T-cell (primary cell): Measurements from ENCODE around the gene OAS1. TPM values are rescaled to one million over a fixed set of nuclear protein-coding genes. Genes with fewer than 3 reads are reported as not detected.
A peak's percentile ranks its signal among the peaks of the same experiment; 100 is the strongest.
"Not testable (repeated sequence)": the region's sequence is repeated elsewhere in the genome, so short reads cannot be mapped to it uniquely, and the experiment has no call there.

Experiments
- ATAC-seq, 4 experiments: fragments of 200-7000 bp in 3 of 4; fragments of 150-1000 bp in 1 of 4; cut with Tn5 transposase; replicated peaks in 1 of 4; 1 replicate in 3 of 4; 2 replicates in 1 of 4; pipeline ENCODE4 v1.10.0; 2021; ENCODE audit warnings: moderate library complexity in 3 of 4, mild to moderate bottlenecking in 2 of 4, moderate number of reproducible peaks in 1 of 4
- CTCF ChIA-PET, 2 donors: fragments of 300-600 bp; sonication (Branson Sonifier 250); formaldehyde crosslinking; loops; one replicate each; lab custom pipeline; 2022; ENCODE audit warnings: antibody characterized with exemption in 2 of 2; lab: Charles Lee
- POLR2A ChIA-PET, 2 donors: fragments of 300-600 bp; sonication (Branson Sonifier 250); formaldehyde crosslinking; loops; one replicate each; lab custom pipeline; 2022; ENCODE audit warnings: antibody characterized with exemption in 2 of 2; lab: Charles Lee
- DNase-seq, 35 experiments: peaks; one replicate each; pipeline versions ENCODE4 v3.0.0 to v3.0.0-alpha.2; 2013 to 2023
- H3K27ac ChIP-seq: one replicate; pipeline ENCODE4 v1.5.1; 2013; ENCODE audit warnings: low read length
- H3K27me3 ChIP-seq, 2 experiments: replicated peaks in 1 of 2; 1 replicate in 1 of 2; 2 replicates in 1 of 2; pipeline versions ENCODE4 v1.6.1 to v1.7.0; 2013; ENCODE audit warnings: low read length in 1 of 2, mixed read lengths in 1 of 2; ENCODE audit not compliant: control insufficient read depth in 2 of 2, insufficient read depth in 2 of 2; ENCODE audit errors: extremely low read depth in 1 of 2
- H3K36me3 ChIP-seq, 2 donors: 1 replicate in 1 of 2; 2 replicates in 1 of 2; pipeline versions ENCODE4 v1.6.1 to v1.7.0; 2013; ENCODE audit warnings: low read length in 1 of 2; ENCODE audit not compliant: control insufficient read depth in 2 of 2, insufficient read depth in 1 of 2; ENCODE audit errors: extremely low read depth in 1 of 2
- H3K4me1 ChIP-seq, 2 experiments: 1 replicate in 1 of 2; 2 replicates in 1 of 2; pipeline versions ENCODE4 v1.6.1 to v1.7.0; 2013; ENCODE audit warnings: low read length in 2 of 2, mixed read lengths in 1 of 2; ENCODE audit not compliant: insufficient read depth in 2 of 2, control insufficient read depth in 1 of 2; ENCODE audit errors: extremely low read depth in 1 of 2
- H3K4me3 ChIP-seq, 2 donors: 1 replicate in 1 of 2; 2 replicates in 1 of 2; pipeline versions ENCODE4 v1.5.1 to v1.7.0; 2013; ENCODE audit warnings: mild to moderate bottlenecking in 2 of 2, low read length in 1 of 2, moderate library complexity in 1 of 2; ENCODE audit not compliant: control insufficient read depth in 1 of 2; ENCODE audit errors: extremely low read depth in 1 of 2
- H3K9me3 ChIP-seq: 2 replicates; pipeline ENCODE4 v1.7.0; 2013
- H3K27ac Mint-ChIP-seq, 2 donors: one replicate each; pipeline ENCODE4 v1.8.0; 2020 to 2021; ENCODE audit warnings: mild to moderate bottlenecking in 2 of 2, mixed read lengths in 2 of 2
- H3K27me3 Mint-ChIP-seq, 2 donors: one replicate each; pipeline ENCODE4 v1.8.0; 2021 to 2022; ENCODE audit warnings: mixed read lengths in 2 of 2
- H3K36me3 Mint-ChIP-seq: one replicate; pipeline ENCODE4 v1.8.0; 2021; ENCODE audit warnings: mixed read lengths
- H3K4me1 Mint-ChIP-seq, 3 donors: one replicate each; pipeline ENCODE4 v1.8.0; 2020 to 2022; ENCODE audit warnings: mixed read lengths in 3 of 3, mild to moderate bottlenecking in 1 of 3
- H3K4me3 Mint-ChIP-seq, 3 donors: one replicate each; pipeline ENCODE4 v1.8.0; 2020 to 2022; ENCODE audit warnings: mild to moderate bottlenecking in 3 of 3, mixed read lengths in 3 of 3, moderate library complexity in 3 of 3
- H3K9me3 Mint-ChIP-seq, 3 donors: one replicate each; pipeline ENCODE4 v1.8.0; 2020 to 2022; ENCODE audit warnings: mixed read lengths in 3 of 3
- WGBS: methylation state at CpG from one replicate; pipeline ENCODE4 v1.1.5; 2013; ENCODE audit warnings: missing lambda C conversion rate; ENCODE audit not compliant: insufficient coverage; 5-methylcytosine and 5-hydroxymethylcytosine counted together
- total RNA-seq, 35 experiments: library from RNA in 6 of 35; stranded (reverse) in 6 of 35; fragments of 120-200 nt in 1 of 35; gene quantifications; one replicate each; pipeline versions ENCODE4 v1.2.1 to v1.2.4 and lab custom pipeline; 2013 to 2026

The OAS1 gene
- total RNA-seq, 5 donors from 2014 or later (not counting 1 experiment from before 2014, with no cell fraction given), result 8.5 to 22.9 (median 11.4) TPM

- POLR2A ChIA-PET, H3K4me3 Mint-ChIP-seq: not testable (repeated sequence)
- 100% methylated on average over 2 of the region's 2 CpGs for WGBS
Observed at GRCh38 chr12:112913888-112914287, 7.1 kb downstream of the OAS1 start.

GRCh38 chr12:112916270-112916669 lies 9.5 kb downstream of the OAS1 start:
- no CpG with 5 or more reads among the region's 5 CpGs for WGBS
- Mint-ChIP-seq H3K36me3 (peaks cover 91% of the 10 kb centered on the region), H3K27me3 (no peaks in the 10 kb centered on the region), H3K4me3 (no peak overlapping the region), H3K9me3 (peaks cover 8 to 13% (median 8%) of the 10 kb centered on the region in 3 donors), H3K4me1 (peaks cover 22 to 40% (median 27%) of the 10 kb centered on the region in 3 donors), H3K27ac (no peak overlapping the region)
- H3K27ac ChIP-seq, result no peak overlapping the region
- peaks cover 0 to 50% of the 10 kb centered on the region in 2 donors for H3K36me3 ChIP-seq
- no peak overlapping the region for H3K4me3 ChIP-seq
- H3K9me3 ChIP-seq, result no peaks in the 10 kb centered on the region
- POLR2A ChIA-PET, result no interaction called here
- no peaks in the 10 kb centered on the region for H3K27me3 ChIP-seq
- ATAC-seq, result no peak
- H3K4me1 ChIP-seq, result no peaks in the 10 kb centered on the region
- DNase-seq, result no peak
- CTCF ChIA-PET, result interaction anchor here in 1 of 2 donors (1.0 kb wide), 1 partner anchor 9 kb away, joined by 3 read pairs; no protein-coding TSS in a partner anchor

More at GRCh38 chr12:112913888-112914287, 7.1 kb downstream of the OAS1 start:
- not testable (repeated sequence) for DNase-seq, H3K27me3 ChIP-seq, H3K27ac ChIP-seq, H3K27ac Mint-ChIP-seq, H3K27me3 Mint-ChIP-seq, ATAC-seq, H3K4me3 ChIP-seq, H3K9me3 ChIP-seq
- H3K36me3 Mint-ChIP-seq, result peaks cover 90% of the 10 kb centered on the region
- peaks cover 0 to 39% of the 10 kb centered on the region in 2 donors for H3K36me3 ChIP-seq
- H3K4me1 ChIP-seq, result peaks cover 7 to 21% of the 10 kb centered on the region in 2 experiments
- CTCF ChIA-PET, result interaction anchor here in 1 of 2 donors (1.2 kb wide), 1 partner anchor 79 kb away, joined by 4 read pairs; no protein-coding TSS in a partner anchor
- peaks cover 41 to 64% (median 49%) of the 10 kb centered on the region in 3 donors for H3K4me1 Mint-ChIP-seq
- peaks cover 8 to 13% (median 8%) of the 10 kb centered on the region in 3 donors for H3K9me3 Mint-ChIP-seq

GRCh38 chr12:112919121-112919520 lies 12.4 kb downstream of the OAS1 start:
- DNase-seq, result no peak
- ChIA-PET CTCF (no interaction called here), POLR2A (no interaction called here)
- H3K4me3 Mint-ChIP-seq, result no peak overlapping the region
- H3K9me3 ChIP-seq, result no peaks in the 10 kb centered on the region
- H3K4me3 ChIP-seq, result no peak overlapping the region
- peaks cover 0 to 41% of the 10 kb centered on the region in 2 donors for H3K36me3 ChIP-seq
- H3K36me3 Mint-ChIP-seq, result peaks cover 90% of the 10 kb centered on the region
- no peaks in the 10 kb centered on the region for H3K4me1 ChIP-seq
- peaks cover 10 to 17% (median 14%) of the 10 kb centered on the region in 3 donors for H3K4me1 Mint-ChIP-seq
- H3K27me3 Mint-ChIP-seq, result no peaks in the 10 kb centered on the region
- WGBS, result 100% methylated on average over 5 of the region's 6 CpGs
- ATAC-seq, result no peak
- H3K27ac Mint-ChIP-seq, result peak overlapping the region in 1 of 2 donors; percentile 27
- no peaks in the 10 kb centered on the region for H3K9me3 Mint-ChIP-seq
- H3K27ac ChIP-seq, result no peak overlapping the region
- no peaks in the 10 kb centered on the region for H3K27me3 ChIP-seq

GRCh38 chr12:112924986-112925385 lies 18.2 kb downstream of the OAS1 start:
- Mint-ChIP-seq H3K4me3 (no peak overlapping the region), H3K4me1 (peaks cover 0 to 2% (median 0%) of the 10 kb centered on the region in 3 donors), H3K27me3 (no peaks in the 10 kb centered on the region), H3K9me3 (peaks cover 0 to 7% (median 6%) of the 10 kb centered on the region in 3 donors), H3K27ac (no peak overlapping the region), H3K36me3 (peaks cover 59% of the 10 kb centered on the region)
- H3K9me3 ChIP-seq, result no peaks in the 10 kb centered on the region
- no peak overlapping the region for H3K4me3 ChIP-seq
- H3K36me3 ChIP-seq, result peaks cover 0 to 6% of the 10 kb centered on the region in 2 donors
- ChIA-PET CTCF (no interaction called here), POLR2A (interaction anchor here in 1 of 2 donors (0.6 kb wide), 1 partner anchor 13 kb away, joined by 3 read pairs; no protein-coding TSS in a partner anchor)
- H3K27ac ChIP-seq, result no peak overlapping the region
- no peaks in the 10 kb centered on the region for H3K4me1 ChIP-seq
- ATAC-seq (no peak), DNase-seq (no peak)
- no peaks in the 10 kb centered on the region for H3K27me3 ChIP-seq
- WGBS, result 57% methylated on average over 5 of the region's 7 CpGs

- H3K27me3 Mint-ChIP-seq, H3K36me3 ChIP-seq, H3K27ac Mint-ChIP-seq, H3K4me3 Mint-ChIP-seq, H3K9me3 ChIP-seq, H3K27me3 ChIP-seq, H3K4me1 Mint-ChIP-seq, ATAC-seq, H3K4me3 ChIP-seq, H3K27ac ChIP-seq, H3K4me1 ChIP-seq, H3K9me3 Mint-ChIP-seq, CTCF ChIA-PET, DNase-seq, POLR2A ChIA-PET: not testable (repeated sequence)
- 47% methylated on average over 3 of the region's 7 CpGs for WGBS
- H3K36me3 Mint-ChIP-seq, result peaks cover 46% of the 10 kb centered on the region
Observed at GRCh38 chr12:112926416-112927033, 19.8 kb downstream of the OAS1 start.

- no CpG with 5 or more reads among the region's 3 CpGs for WGBS
- ATAC-seq, result no peak
- no peak overlapping the region for H3K4me3 ChIP-seq
- H3K4me1 ChIP-seq, result no peaks in the 10 kb centered on the region
- no peak overlapping the region for H3K27ac Mint-ChIP-seq
- peaks cover 38% of the 10 kb centered on the region for H3K36me3 Mint-ChIP-seq
- H3K27ac ChIP-seq, result no peak overlapping the region
- ChIA-PET POLR2A (no interaction called here), CTCF (no interaction called here)
- H3K27me3 Mint-ChIP-seq, result no peaks in the 10 kb centered on the region
- H3K4me1 Mint-ChIP-seq, result peaks cover 0 to 2% (median 0%) of the 10 kb centered on the region in 3 donors
- no peaks in the 10 kb centered on the region for H3K9me3 ChIP-seq
- H3K36me3 ChIP-seq, result peaks cover 0 to 3% of the 10 kb centered on the region in 2 donors
- peaks cover 0 to 7% (median 6%) of the 10 kb centered on the region in 3 donors for H3K9me3 Mint-ChIP-seq
- DNase-seq, result no peak
- no peaks in the 10 kb centered on the region for H3K27me3 ChIP-seq
- no peak overlapping the region for H3K4me3 Mint-ChIP-seq
Observed at GRCh38 chr12:112927475-112927874, 20.7 kb downstream of the OAS1 start.
